ENCODE data around the gene TPH2.

Gene TPH2

GRCh38 chr12:72037006-72037795 lies 98.6 kb downstream of the TPH2 start:
- DNase-seq: no peak

- no peak for DNase-seq
Measured at GRCh38 chr12:72041811-72042210, 103.2 kb downstream of the TPH2 start.

- DNase-seq: no peak
Measured at GRCh38 chr12:72053604-72054003, 115.0 kb downstream of the TPH2 start.

GRCh38 chr12:72054511-72054910 lies 115.9 kb downstream of the TPH2 start:
- no peak for DNase-seq

- DNase-seq: no peak
Measured at GRCh38 chr12:72057330-72057914, 118.8 kb downstream of the TPH2 start.

GRCh38 chr12:72063073-72063472 lies 124.4 kb downstream of the TPH2 start:
- DNase-seq: no peak

- no peak for DNase-seq
Measured at GRCh38 chr12:72071030-72071429, 132.4 kb downstream of the TPH2 start.

GRCh38 chr12:72072592-72073212 lies 134.1 kb downstream of the TPH2 start:
- DNase-seq: no peak

GRCh38 chr12:72074065-72074464 lies 135.4 kb downstream of the TPH2 start:
- no peak for DNase-seq

- no peak for DNase-seq
Measured at GRCh38 chr12:72074956-72075355, 136.3 kb downstream of the TPH2 start.

- DNase-seq: no peak
Measured at GRCh38 chr12:72075401-72075800, 136.8 kb downstream of the TPH2 start.

- DNase-seq: no peak
Measured at GRCh38 chr12:72075891-72076557, 137.4 kb downstream of the TPH2 start.

GRCh38 chr12:72076558-72076915 lies 137.9 kb downstream of the TPH2 start:
- DNase-seq: no peak

- DNase-seq: no peak
Measured at GRCh38 chr12:72077111-72077820, 138.6 kb downstream of the TPH2 start.

- no peak for DNase-seq
Measured at GRCh38 chr12:72081777-72082176, 143.1 kb downstream of the TPH2 start.
